Panc1 (cell line): ENCODE measurements around the gene LDB2. TPM values are rescaled to one million over a fixed set of nuclear protein-coding genes. Genes with fewer than 3 reads are reported as not detected.

Source experiments
- ATAC-seq: fragments of 200-7000 bp; cut with Tn5 transposase; 2 replicates; pipeline ENCODE4 v1.9.1; 2020; ENCODE audit warnings: mild to moderate bottlenecking, moderate library complexity
- BruUV-seq: library from RNA; stranded (reverse); fragments of 400-500 nt; replicated peaks from 2 replicates; lab custom pipeline; 2021; lab: Mats Ljungman, UMichigan
- CTCF ChIA-PET: fragments of 300-600 bp; sonication (Branson Sonifier 250); formaldehyde crosslinking; loops from one replicate; lab custom pipeline; 2022; ENCODE audit warnings: antibody characterized with exemption; lab: Charles Lee
- POLR2A ChIA-PET: fragments of 300-600 bp; sonication (Branson Sonifier 250); formaldehyde crosslinking; loops from one replicate; lab custom pipeline; 2022; ENCODE audit warnings: antibody characterized with exemption; lab: Charles Lee
- DNase-seq: peaks from one replicate; pipeline ENCODE4 v3.0.0-alpha.2; 2010; ENCODE audit warnings: low read depth, low spot score
- H3K27ac ChIP-seq: 2 replicates; pipeline ENCODE4 v1.5.1; 2011; ENCODE audit warnings: mild to moderate bottlenecking, low read length, inconsistent platforms
- H3K27me3 ChIP-seq: fragments of 200-500 bp; sonication (Bioruptor generic); 2 replicates; pipeline ENCODE4 v1.6.0; 2014; ENCODE audit warnings: low read length, inconsistent platforms; ENCODE audit not compliant: control insufficient read depth, insufficient read depth
- H3K36me3 ChIP-seq: fragments of 200-500 bp; sonication (Bioruptor generic); 2 replicates; pipeline ENCODE4 v1.5.1; 2014; ENCODE audit warnings: inconsistent platforms, mild to moderate bottlenecking, low read length, moderate library complexity; ENCODE audit not compliant: control insufficient read depth, insufficient read depth
- H3K4me1 ChIP-seq: 2 replicates; pipeline ENCODE4 v1.5.1; 2011; ENCODE audit warnings: inconsistent platforms, mild to moderate bottlenecking, low read length, moderate library complexity; ENCODE audit not compliant: control insufficient read depth, insufficient read depth
- H3K4me3 ChIP-seq, 2 experiments: 2 replicates each; pipeline ENCODE4 v1.5.1; 2011 to 2012; ENCODE audit warnings: low read depth in 2 of 2, low read length in 2 of 2, mild to moderate bottlenecking in 2 of 2, inconsistent platforms in 1 of 2, moderate library complexity in 1 of 2
- H3K9me3 ChIP-seq: fragments of 200-500 bp; sonication (Bioruptor generic); 2 replicates; pipeline ENCODE4 v1.5.1; 2014; ENCODE audit warnings: low read depth, mild to moderate bottlenecking, inconsistent platforms, low read length, moderate library complexity; ENCODE audit not compliant: control insufficient read depth, insufficient read depth
- POLR2AphosphoS5 ChIP-seq: IDR thresholded peaks from 2 replicates; pipeline ENCODE4 v1.6.1; 2012; ENCODE audit warnings: mild to moderate bottlenecking, low read depth, low read length, moderate library complexity
- SIN3A ChIP-seq: IDR thresholded peaks from 2 replicates; pipeline ENCODE4 v1.6.1; 2012; ENCODE audit warnings: low read depth, mild to moderate bottlenecking, low read length, moderate library complexity, borderline replicate concordance; ENCODE audit not compliant: insufficient read depth
- TCF7L2 ChIP-seq: IDR thresholded peaks from 2 replicates; pipeline ENCODE4 v1.6.1; 2011; ENCODE audit warnings: mild to moderate bottlenecking, low read depth, low read length, inconsistent platforms
- in situ Hi-C: cut with HindIII; loops from 2 replicates; pipeline ENCODE4 v1.10.0; 2016; ENCODE audit warnings: low sequenced_read_pairs, low pct_unique_long_range_greater_than_20kb
- intact Hi-C: fragments of 100-400 bp; cut with micrococcal nuclease; formaldehyde crosslinking; loops from one replicate; pipeline ENCODE4 v1.10.0; 2022; ENCODE audit not compliant: unreplicated experiment
- total RNA-seq: library from RNA; stranded (reverse); gene quantifications from one replicate; pipeline ENCODE4 v1.2.1, GENCODE V29; 2021; ENCODE audit not compliant: unreplicated experiment
- TF ChIP-seq, protein P1 (sequence below): fragments of 450-650 bp; IDR thresholded peaks from 2 replicates; pipeline ENCODE4 v1.5.1; 2017; ENCODE audit warnings: mild to moderate bottlenecking
- TF ChIP-seq, protein P2 (sequence below), 2 experiments: IDR thresholded peaks; 2 replicates each; pipeline ENCODE4 v1.6.1; 2011 to 2012; ENCODE audit warnings: low read depth in 2 of 2, control low read depth in 1 of 2, low read length in 1 of 2, mild to moderate bottlenecking in 1 of 2, moderate library complexity in 1 of 2; ENCODE audit not compliant: insufficient read depth in 1 of 2

LDB2 gene
- total RNA-seq, 1 experiment from 2014 or later: not detected

- H3K4me1 ChIP-seq: no peaks in the 10 kb centered on the region
- H3K36me3 ChIP-seq: no peaks in the 10 kb centered on the region
- in situ Hi-C loops: no loop called here
- ATAC-seq: no peak
- no TSS peak for BruUV-seq
- DNase-seq: no peak
- no peak overlapping the region for H3K4me3 ChIP-seq
- intact Hi-C loops: no loop called here
- ChIA-PET CTCF (no interaction called here), POLR2A (no interaction called here)
- H3K9me3 ChIP-seq: no peaks in the 10 kb centered on the region
- no peak overlapping the region for H3K27ac ChIP-seq
- no peaks in the 10 kb centered on the region for H3K27me3 ChIP-seq
- TF ChIP-seq TCF7L2 (no peak), POLR2AphosphoS5 (no peak), SIN3A (no peak)
- TF ChIP-seq, protein P1, sequence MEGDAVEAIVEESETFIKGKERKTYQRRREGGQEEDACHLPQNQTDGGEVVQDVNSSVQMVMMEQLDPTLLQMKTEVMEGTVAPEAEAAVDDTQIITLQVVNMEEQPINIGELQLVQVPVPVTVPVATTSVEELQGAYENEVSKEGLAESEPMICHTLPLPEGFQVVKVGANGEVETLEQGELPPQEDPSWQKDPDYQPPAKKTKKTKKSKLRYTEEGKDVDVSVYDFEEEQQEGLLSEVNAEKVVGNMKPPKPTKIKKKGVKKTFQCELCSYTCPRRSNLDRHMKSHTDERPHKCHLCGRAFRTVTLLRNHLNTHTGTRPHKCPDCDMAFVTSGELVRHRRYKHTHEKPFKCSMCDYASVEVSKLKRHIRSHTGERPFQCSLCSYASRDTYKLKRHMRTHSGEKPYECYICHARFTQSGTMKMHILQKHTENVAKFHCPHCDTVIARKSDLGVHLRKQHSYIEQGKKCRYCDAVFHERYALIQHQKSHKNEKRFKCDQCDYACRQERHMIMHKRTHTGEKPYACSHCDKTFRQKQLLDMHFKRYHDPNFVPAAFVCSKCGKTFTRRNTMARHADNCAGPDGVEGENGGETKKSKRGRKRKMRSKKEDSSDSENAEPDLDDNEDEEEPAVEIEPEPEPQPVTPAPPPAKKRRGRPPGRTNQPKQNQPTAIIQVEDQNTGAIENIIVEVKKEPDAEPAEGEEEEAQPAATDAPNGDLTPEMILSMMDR: no peak
- TF ChIP-seq, protein P2, sequence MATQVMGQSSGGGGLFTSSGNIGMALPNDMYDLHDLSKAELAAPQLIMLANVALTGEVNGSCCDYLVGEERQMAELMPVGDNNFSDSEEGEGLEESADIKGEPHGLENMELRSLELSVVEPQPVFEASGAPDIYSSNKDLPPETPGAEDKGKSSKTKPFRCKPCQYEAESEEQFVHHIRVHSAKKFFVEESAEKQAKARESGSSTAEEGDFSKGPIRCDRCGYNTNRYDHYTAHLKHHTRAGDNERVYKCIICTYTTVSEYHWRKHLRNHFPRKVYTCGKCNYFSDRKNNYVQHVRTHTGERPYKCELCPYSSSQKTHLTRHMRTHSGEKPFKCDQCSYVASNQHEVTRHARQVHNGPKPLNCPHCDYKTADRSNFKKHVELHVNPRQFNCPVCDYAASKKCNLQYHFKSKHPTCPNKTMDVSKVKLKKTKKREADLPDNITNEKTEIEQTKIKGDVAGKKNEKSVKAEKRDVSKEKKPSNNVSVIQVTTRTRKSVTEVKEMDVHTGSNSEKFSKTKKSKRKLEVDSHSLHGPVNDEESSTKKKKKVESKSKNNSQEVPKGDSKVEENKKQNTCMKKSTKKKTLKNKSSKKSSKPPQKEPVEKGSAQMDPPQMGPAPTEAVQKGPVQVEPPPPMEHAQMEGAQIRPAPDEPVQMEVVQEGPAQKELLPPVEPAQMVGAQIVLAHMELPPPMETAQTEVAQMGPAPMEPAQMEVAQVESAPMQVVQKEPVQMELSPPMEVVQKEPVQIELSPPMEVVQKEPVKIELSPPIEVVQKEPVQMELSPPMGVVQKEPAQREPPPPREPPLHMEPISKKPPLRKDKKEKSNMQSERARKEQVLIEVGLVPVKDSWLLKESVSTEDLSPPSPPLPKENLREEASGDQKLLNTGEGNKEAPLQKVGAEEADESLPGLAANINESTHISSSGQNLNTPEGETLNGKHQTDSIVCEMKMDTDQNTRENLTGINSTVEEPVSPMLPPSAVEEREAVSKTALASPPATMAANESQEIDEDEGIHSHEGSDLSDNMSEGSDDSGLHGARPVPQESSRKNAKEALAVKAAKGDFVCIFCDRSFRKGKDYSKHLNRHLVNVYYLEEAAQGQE (IDR thresholded peaks at IDR 0.05; ENCODE audit: insufficient read depth in 1 of 2, low read depth in 2 of 2, low read length in 1 of 2): no peak
Measured at GRCh38 chr4:16713271-16713670, 185.2 kb downstream of the LDB2 start.

DNA sequence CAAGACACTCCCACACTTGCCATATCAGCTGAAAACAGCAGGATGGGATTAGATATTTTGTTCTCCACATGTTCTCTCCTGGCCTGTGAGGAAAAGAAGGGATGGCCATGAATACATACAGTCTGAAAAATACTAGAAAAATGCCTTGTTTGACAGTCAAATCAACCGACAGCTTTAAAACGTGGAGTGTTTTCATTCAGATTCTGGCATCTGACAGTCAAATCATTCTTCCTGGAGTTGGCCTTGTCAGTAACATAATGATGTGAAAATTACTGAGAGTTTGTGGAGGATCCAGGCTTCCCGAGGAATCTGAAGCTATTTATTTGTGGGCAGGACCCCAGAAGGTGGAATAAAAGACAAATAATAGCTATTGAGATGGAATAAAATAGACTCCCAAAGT, 188.2 kb downstream of the LDB2 start:
- H3K27me3 ChIP-seq: no peaks in the 10 kb centered on the region
- ChIA-PET CTCF (no interaction called here), POLR2A (no interaction called here)
- BruUV-seq: no TSS peak
- H3K36me3 ChIP-seq: no peaks in the 10 kb centered on the region
- no peak for DNase-seq
- no peak for TF ChIP-seq POLR2AphosphoS5
- TF ChIP-seq, protein P1: no peak
- no peak for TF ChIP-seq SIN3A
- TF ChIP-seq, protein P2 (IDR thresholded peaks at IDR 0.05; ENCODE audit: insufficient read depth in 1 of 2, low read depth in 2 of 2, low read length in 1 of 2): no peak
- no peak for TF ChIP-seq TCF7L2
- no peak overlapping the region for H3K4me3 ChIP-seq
- intact Hi-C loops: no loop called here
- ATAC-seq: no peak
- no peak overlapping the region for H3K27ac ChIP-seq
- no peaks in the 10 kb centered on the region for H3K9me3 ChIP-seq
- in situ Hi-C loops: no loop called here
- no peaks in the 10 kb centered on the region for H3K4me1 ChIP-seq
